Peyer's patch (tissue), 4 donors: ENCODE data around the gene PKP2.

ENCODE experiments used
- CTCF ChIP-seq, 6 experiments: fragments of 450-650 bp in 4 of 6; fragments of 200-600 bp in 2 of 6; sonication (generic) in 1 of 6; IDR thresholded peaks; one replicate each; pipeline ENCODE4 v1.5.1; 2017 to 2019; ENCODE audit warnings: antibody characterized with exemption in 6 of 6, mild to moderate bottlenecking in 3 of 6, moderate library complexity in 1 of 6
- POLR2A ChIP-seq, 2 donors: fragments of 450-650 bp; IDR thresholded peaks; one replicate each; pipeline ENCODE4 v1.5.1; 2017; ENCODE audit warnings: antibody characterized with exemption in 2 of 2, mild to moderate bottlenecking in 2 of 2, moderate library complexity in 2 of 2

- TF ChIP-seq CTCF (IDR thresholded peaks at IDR 0.05) (no peak), POLR2A (IDR thresholded peaks at IDR 0.05) (no peak)
These were observed 122.9 kb downstream of the PKP2 start for GRCh38 chr12:32773691-32774090.
